ENCODE measurements around the gene TRMT2A.

The TRMT2A gene

DNA sequence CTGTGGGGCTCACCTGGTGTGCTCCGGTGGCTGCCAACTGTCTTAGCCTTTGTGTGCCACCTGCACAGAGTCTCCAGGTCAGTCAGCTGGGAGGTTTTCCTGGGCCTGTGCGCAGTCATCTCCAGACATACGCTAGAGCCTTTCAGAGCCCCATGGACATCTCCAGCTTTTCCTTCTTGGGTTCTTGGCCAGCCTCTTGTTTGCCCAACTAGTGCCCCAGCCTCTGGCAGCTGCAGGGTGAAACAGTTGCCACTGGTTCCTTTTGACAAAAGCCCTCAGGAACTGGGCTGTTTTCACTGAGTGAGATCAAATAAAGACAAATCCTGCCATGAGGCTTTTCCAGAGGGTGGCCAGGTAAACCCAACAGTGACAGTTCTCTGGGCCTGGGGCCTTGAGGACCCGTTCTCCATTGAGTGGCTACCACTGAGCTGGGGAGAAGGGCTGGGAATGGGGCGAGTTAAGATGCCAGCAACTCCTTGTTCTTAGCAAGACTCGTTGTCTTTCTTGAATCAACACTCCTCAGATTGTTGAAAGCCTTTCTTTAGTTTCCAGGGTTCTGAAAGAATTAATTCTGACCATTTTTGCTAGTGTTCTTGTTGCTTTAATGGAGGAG, 17.8 kb downstream of the TRMT2A start:
- no peak for DNase-seq

DNA sequence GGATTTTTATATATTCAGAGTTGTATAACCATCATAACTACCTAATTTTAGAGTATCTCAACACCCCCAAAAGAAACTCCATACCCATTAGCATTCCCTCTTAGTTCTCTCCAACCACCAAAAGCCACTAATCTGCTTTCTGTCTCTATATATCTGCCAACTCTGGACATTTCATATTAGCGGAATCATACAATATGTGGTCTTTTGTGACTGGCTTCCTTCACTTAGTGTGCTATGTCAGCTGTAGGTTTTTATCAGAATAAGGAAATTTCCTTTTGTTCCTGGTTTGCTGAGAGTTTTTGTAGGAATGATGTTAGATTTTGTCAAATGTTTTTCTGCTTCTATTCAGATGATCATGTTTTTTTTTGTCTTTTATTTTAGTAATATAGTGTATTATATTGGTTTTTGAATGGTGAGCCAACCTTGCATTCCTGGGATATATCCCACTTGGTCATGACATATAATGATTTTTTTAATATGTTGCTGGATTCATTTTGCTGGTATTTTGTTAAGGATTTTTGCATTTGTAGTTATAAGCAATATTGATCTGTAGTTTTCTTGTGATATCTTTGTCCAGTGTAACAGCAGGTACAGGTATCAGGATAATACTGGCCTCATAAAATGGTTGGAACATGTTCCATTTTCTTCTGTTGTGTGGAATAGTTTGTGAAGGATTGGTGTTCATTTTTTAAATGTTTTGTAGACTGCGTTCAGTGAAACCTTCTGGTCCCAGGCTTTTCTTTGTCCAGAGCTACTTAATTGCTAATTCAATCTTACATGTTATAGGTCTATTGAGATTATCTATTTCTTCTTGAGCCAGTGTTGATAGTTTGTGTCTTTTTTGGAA, 20.2 kb downstream of the TRMT2A start:
- no peak for DNase-seq

GRCh38 chr22:20095521-20095920, 21.5 kb downstream of the TRMT2A start:
- no peak for DNase-seq

DNA sequence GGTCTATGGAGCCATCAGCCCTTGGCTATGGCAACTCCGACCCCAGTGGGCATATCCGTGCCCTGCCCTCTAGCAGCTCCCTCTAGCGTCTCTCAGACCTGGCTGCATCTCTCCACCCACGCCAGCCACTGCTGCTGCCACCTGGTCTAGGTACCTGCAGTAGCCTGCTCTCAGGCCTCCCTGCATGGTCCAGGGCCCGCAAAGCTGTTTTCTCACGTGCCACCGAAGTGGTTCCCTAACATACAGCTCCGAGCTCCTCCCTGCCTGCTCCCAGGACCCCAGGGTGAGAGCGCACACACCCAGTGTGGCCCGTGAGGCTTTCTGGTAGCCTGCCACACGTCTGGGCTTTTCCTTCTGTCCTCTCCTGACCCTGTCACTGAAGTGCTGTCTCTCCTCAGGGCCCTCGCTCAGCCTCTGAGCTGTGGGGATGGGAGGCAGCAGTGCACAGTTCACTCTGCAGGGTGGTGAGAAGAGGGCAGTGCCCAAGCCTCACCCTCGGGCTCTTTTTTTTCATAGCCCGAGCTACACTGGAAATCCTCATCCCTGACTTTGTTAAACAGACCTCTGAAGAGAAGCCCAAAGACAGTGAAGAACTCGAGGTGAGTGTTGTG, 22.7 kb downstream of the TRMT2A start:
- DNase-seq, result no peak

DNA sequence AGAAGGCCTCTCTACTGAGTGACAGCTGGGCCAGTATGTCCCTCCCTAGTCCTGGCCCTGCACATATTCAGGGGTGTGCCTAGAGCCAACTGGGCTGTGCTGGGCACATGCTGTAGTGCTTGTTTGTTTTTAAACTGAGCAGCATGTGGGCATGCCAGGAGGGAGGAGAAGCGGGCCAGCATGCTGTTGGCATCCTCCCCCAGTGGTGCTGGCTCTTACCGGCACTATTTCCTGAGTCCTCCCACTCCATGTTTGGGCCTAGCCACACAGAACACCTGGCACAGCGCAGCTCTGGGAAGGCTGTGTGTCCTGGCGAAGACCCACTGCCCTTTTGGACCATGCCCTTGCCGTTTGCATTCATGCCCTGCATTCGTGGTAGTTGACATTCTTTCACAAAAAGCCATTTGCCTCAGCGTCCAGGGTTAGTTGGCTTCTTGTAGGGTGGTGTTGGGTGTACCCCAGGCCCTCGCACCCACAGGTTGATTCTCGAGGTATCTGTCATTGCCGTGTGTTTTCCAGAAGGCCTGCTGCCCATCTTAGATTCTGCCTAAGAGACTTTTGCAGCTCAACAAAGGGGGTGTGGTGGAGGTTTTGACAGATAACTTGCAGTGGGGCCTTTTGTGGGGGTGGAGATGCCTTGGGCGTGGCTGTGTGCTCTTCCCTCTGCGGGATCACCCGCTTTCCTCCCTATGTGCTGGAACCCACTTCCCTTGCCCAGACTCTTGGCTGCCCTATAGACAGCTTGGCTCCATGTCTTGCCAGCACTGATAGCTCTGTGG, 23.4 kb downstream of the TRMT2A start:
- no peak for DNase-seq

DNA sequence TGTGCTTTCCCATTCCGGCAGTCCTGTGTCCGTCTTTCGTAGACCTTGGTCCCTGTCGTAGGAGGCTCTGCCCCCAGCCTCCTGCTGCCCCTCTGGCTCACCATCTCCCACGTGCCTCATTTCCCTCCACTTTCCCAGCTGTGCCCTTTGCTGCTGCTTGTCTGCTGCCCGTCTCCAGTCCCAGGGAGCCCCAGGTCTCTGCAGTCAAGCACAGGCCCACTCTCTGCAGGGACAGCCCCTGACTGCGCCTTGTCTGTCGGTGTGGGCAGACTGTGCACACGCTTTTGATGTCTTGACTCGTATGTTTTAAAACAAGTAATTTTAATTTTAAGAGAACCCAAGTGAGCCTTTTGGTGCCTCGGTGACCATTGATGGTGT, 24.6 kb downstream of the TRMT2A start:
- DNase-seq, result no peak

DNA sequence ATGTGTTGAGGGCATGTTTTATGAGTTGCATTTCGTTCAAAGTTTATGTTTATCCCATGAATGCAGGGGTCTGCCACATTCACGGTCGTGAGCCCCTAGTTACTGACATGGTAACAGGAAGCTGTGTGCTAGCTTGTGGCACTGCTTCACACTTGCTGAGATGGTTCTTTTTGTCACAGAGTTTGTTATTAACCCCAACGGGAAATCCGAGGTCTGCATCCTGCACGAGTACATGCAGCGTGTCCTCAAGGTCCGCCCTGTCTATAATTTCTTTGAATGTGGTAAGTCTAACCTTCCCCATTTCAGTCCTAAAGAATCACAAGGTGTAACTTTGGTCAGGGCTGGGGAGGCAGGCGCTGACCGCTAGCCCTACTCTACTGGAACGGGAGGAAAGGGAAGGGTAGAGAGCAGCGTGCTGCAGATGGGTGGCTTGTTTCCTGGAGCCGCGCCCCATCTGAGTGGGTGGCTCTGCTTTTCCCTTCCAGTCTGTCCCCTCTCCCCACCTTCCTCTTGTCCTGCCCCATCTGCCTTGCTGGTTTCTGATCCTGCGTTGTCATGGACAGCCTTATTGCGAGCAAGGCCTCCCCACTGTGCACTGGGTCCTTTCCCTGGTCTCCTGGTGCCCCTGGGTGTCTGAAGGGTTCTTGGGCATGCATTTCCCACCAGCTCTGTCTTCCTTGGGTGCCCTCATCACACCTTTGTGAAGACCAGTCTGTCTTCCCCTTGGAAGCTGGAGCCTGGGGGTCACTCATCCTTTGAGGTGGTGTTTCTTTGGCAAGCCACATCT, 25.1 kb downstream of the TRMT2A start:
- DNase-seq, result no peak

DNA sequence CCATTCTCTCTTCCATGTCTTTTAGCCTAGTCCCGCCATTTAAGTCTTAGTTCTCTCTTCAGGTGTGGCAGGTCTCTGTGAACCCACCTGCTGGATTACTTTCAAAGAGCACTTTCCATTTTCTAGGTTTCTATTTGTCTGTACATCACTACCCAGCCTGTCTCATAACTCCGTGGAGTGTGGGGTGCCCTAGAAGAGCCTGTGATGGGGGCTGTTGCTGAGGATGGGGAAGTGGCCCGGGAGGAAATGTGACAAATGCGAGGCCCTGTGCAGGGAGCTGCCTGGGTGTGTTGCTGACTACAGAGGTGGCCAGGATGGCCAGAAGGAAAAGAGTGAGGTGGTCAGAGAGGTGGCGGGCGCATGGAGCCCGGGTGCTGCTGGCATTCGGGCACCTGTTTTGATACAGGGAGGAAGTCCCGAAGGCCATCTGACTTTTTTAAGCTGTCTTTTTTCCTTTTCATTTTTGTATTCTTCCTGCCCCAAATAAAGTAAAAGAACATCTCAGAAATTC, 26.2 kb downstream of the TRMT2A start:
- no peak for DNase-seq

DNA sequence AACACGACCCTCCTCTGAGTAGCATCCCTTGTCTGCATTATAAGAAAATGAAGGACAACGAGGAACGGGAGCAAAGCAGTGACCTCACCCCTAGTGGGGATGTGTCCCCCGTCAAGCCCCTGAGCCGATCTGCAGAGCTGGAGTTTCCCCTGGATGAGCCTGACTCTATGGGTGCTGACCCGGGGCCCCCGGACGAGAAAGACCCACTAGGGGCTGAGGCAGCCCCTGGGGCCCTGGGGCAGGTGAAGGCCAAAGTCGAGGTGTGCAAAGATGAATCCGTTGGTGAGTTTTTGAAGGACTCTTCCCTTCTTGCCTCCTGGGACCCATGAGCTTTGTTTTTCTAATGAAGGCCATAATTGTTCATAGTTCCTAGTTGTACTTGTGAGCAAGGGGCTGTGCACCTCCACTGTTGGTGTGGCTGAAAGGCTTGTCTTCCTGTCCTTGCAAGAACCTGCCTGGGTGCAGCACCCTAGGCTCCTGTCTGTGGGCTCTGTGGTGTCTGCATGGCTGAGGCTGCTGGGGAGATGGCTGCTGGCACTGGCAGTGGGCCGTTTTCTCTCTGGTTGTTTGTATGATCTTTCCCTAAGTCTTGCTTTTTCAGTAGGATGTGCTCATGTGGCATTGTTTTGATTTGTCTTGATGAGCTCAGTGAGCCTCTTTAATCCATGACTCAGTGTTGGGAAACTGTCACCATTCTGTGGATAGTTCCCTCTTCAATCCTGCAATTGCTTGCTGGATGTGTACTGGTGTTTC, 26.9 kb downstream of the TRMT2A start:
- DNase-seq, result no peak

- DNase-seq, result no peak
These were observed 27.6 kb downstream of the TRMT2A start for GRCh38 chr22:20089226-20089976.

GRCh38 chr22:20088263-20088648, 28.8 kb downstream of the TRMT2A start:
- DNase-seq, result no peak

- DNase-seq, result no peak
These were observed 29.4 kb downstream of the TRMT2A start for GRCh38 chr22:20087319-20088262.

- DNase-seq, result no peak
These were observed 30.3 kb downstream of the TRMT2A start for GRCh38 chr22:20086763-20087162.

DNA sequence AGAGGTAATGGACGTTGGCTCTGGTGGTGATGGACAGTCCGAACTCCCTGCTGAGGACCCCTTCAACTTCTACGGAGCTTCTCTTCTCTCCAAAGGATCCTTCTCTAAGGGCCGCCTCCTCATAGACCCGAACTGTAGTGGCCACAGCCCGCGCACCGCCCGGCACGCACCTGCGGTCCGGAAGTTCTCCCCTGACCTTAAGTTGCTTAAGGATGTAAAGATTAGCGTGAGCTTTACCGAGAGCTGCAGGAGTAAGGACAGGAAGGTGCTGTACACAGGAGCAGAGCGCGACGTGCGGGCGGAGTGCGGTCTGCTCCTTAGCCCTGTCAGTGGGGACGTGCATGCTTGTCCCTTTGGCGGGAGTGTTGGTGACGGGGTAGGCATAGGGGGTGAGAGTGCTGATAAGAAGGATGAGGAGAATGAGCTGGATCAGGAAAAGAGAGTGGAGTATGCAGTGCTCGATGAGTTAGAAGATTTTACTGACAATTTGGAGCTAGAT, 30.9 kb downstream of the TRMT2A start:
- no peak for DNase-seq

DNA sequence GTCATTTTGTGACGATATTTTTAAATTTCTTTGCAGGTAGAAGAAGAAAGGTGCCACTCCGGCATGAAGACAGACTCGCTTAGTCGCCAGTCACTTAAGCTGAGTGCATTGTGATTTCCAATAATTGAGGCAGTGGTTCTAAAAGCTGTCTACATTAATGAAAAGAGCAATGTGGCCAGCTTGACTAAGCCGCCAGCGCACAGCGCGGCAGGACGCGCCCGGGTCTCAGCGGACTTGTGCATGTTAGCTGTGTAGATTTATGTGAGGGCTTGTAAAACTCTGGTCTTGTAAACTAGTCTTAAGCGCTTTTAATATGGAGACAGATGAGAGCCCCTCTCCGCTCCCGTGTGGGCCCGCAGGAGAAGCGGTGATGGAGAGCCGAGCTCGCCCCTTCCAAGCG, 31.4 kb downstream of the TRMT2A start:
- DNase-seq, result no peak

GRCh38 chr22:20084547-20085413, 32.2 kb downstream of the TRMT2A start:
- DNase-seq, result no peak

- DNase-seq, result no peak
These were observed 33.0 kb downstream of the TRMT2A start for GRCh38 chr22:20083891-20084546.

Measured in DMS153 (cell line).